Panc1 (cell line): ENCODE measurements around the gene THOC7. TPM values are rescaled to one million over a fixed set of nuclear protein-coding genes. Genes with fewer than 3 reads are reported as not detected.

Experiments used
- ATAC-seq: fragments of 200-7000 bp; cut with Tn5 transposase; 2 replicates; pipeline ENCODE4 v1.9.1; 2020; ENCODE audit warnings: mild to moderate bottlenecking, moderate library complexity
- BruUV-seq: library from RNA; stranded (reverse); fragments of 400-500 nt; replicated peaks from 2 replicates; lab custom pipeline; 2021; lab: Mats Ljungman, UMichigan
- CTCF ChIA-PET: fragments of 300-600 bp; sonication (Branson Sonifier 250); formaldehyde crosslinking; loops from one replicate; lab custom pipeline; 2022; ENCODE audit warnings: antibody characterized with exemption; lab: Charles Lee
- POLR2A ChIA-PET: fragments of 300-600 bp; sonication (Branson Sonifier 250); formaldehyde crosslinking; loops from one replicate; lab custom pipeline; 2022; ENCODE audit warnings: antibody characterized with exemption; lab: Charles Lee
- DNase-seq: peaks from one replicate; pipeline ENCODE4 v3.0.0-alpha.2; 2010; ENCODE audit warnings: low read depth, low spot score
- H3K27ac ChIP-seq: 2 replicates; pipeline ENCODE4 v1.5.1; 2011; ENCODE audit warnings: mild to moderate bottlenecking, low read length, inconsistent platforms
- H3K27me3 ChIP-seq: fragments of 200-500 bp; sonication (Bioruptor generic); 2 replicates; pipeline ENCODE4 v1.6.0; 2014; ENCODE audit warnings: low read length, inconsistent platforms; ENCODE audit not compliant: control insufficient read depth, insufficient read depth
- H3K36me3 ChIP-seq: fragments of 200-500 bp; sonication (Bioruptor generic); 2 replicates; pipeline ENCODE4 v1.5.1; 2014; ENCODE audit warnings: inconsistent platforms, mild to moderate bottlenecking, low read length, moderate library complexity; ENCODE audit not compliant: control insufficient read depth, insufficient read depth
- H3K4me1 ChIP-seq: 2 replicates; pipeline ENCODE4 v1.5.1; 2011; ENCODE audit warnings: inconsistent platforms, mild to moderate bottlenecking, low read length, moderate library complexity; ENCODE audit not compliant: control insufficient read depth, insufficient read depth
- H3K4me3 ChIP-seq, 2 experiments: 2 replicates each; pipeline ENCODE4 v1.5.1; 2011 to 2012; ENCODE audit warnings: low read depth in 2 of 2, low read length in 2 of 2, mild to moderate bottlenecking in 2 of 2, inconsistent platforms in 1 of 2, moderate library complexity in 1 of 2
- H3K9me3 ChIP-seq: fragments of 200-500 bp; sonication (Bioruptor generic); 2 replicates; pipeline ENCODE4 v1.5.1; 2014; ENCODE audit warnings: low read depth, mild to moderate bottlenecking, inconsistent platforms, low read length, moderate library complexity; ENCODE audit not compliant: control insufficient read depth, insufficient read depth
- CTCF ChIP-seq: fragments of 450-650 bp; IDR thresholded peaks from 2 replicates; pipeline ENCODE4 v1.5.1; 2017; ENCODE audit warnings: mild to moderate bottlenecking
- POLR2AphosphoS5 ChIP-seq: IDR thresholded peaks from 2 replicates; pipeline ENCODE4 v1.6.1; 2012; ENCODE audit warnings: mild to moderate bottlenecking, low read depth, low read length, moderate library complexity
- REST ChIP-seq, 2 experiments: IDR thresholded peaks; 2 replicates each; pipeline ENCODE4 v1.6.1; 2011 to 2012; ENCODE audit warnings: low read depth in 2 of 2, control low read depth in 1 of 2, low read length in 1 of 2, mild to moderate bottlenecking in 1 of 2, moderate library complexity in 1 of 2; ENCODE audit not compliant: insufficient read depth in 1 of 2
- SIN3A ChIP-seq: IDR thresholded peaks from 2 replicates; pipeline ENCODE4 v1.6.1; 2012; ENCODE audit warnings: low read depth, mild to moderate bottlenecking, low read length, moderate library complexity, borderline replicate concordance; ENCODE audit not compliant: insufficient read depth
- TCF7L2 ChIP-seq: IDR thresholded peaks from 2 replicates; pipeline ENCODE4 v1.6.1; 2011; ENCODE audit warnings: mild to moderate bottlenecking, low read depth, low read length, inconsistent platforms
- in situ Hi-C: cut with HindIII; loops from 2 replicates; pipeline ENCODE4 v1.10.0; 2016; ENCODE audit warnings: low sequenced_read_pairs, low pct_unique_long_range_greater_than_20kb
- intact Hi-C: fragments of 100-400 bp; cut with micrococcal nuclease; formaldehyde crosslinking; loops from one replicate; pipeline ENCODE4 v1.10.0; 2022; ENCODE audit not compliant: unreplicated experiment
- total RNA-seq: library from RNA; stranded (reverse); gene quantifications from one replicate; pipeline ENCODE4 v1.2.1, GENCODE V29; 2021; ENCODE audit not compliant: unreplicated experiment

THOC7 gene
- total RNA-seq, 1 experiment from 2014 or later = 64.3 TPM

GRCh38 chr3:63872135-63872924, 8.7 kb upstream of the THOC7 start:
- BruUV-seq = no TSS peak
- H3K36me3 ChIP-seq = no peaks in the 10 kb centered on the region
- intact Hi-C loops (no loop called here), in situ Hi-C loops (no loop called here)
- ChIA-PET CTCF (no interaction called here), POLR2A (no interaction called here)
- no peak overlapping the region for H3K27ac ChIP-seq
- TF ChIP-seq CTCF (no peak), REST (IDR thresholded peaks at IDR 0.05; ENCODE audit: insufficient read depth in 1 of 2, low read depth in 2 of 2, low read length in 1 of 2) (no peak), POLR2AphosphoS5 (no peak), SIN3A (no peak), TCF7L2 (no peak)
- H3K9me3 ChIP-seq = no peaks in the 10 kb centered on the region
- no peak for ATAC-seq
- H3K4me1 ChIP-seq = no peaks in the 10 kb centered on the region
- no peak for DNase-seq
- no peak overlapping the region for H3K4me3 ChIP-seq
- no peaks in the 10 kb centered on the region for H3K27me3 ChIP-seq

GRCh38 chr3:63870615-63871005, 7.0 kb upstream of the THOC7 start:
- intact Hi-C loops (no loop called here), in situ Hi-C loops (no loop called here)
- no peak overlapping the region for H3K27ac ChIP-seq
- TF ChIP-seq TCF7L2 = no peak
- TF ChIP-seq SIN3A = no peak
- no peak for TF ChIP-seq CTCF
- TF ChIP-seq REST (IDR thresholded peaks at IDR 0.05; ENCODE audit: insufficient read depth in 1 of 2, low read depth in 2 of 2, low read length in 1 of 2) = no peak
- TF ChIP-seq POLR2AphosphoS5 = no peak
- H3K27me3 ChIP-seq = no peaks in the 10 kb centered on the region
- ChIA-PET POLR2A (no interaction called here), CTCF (no interaction called here)
- no TSS peak for BruUV-seq
- no peak overlapping the region for H3K4me3 ChIP-seq
- ATAC-seq (no peak), DNase-seq (no peak)
- H3K9me3 ChIP-seq = no peaks in the 10 kb centered on the region
- no peaks in the 10 kb centered on the region for H3K4me1 ChIP-seq
- no peaks in the 10 kb centered on the region for H3K36me3 ChIP-seq
